Caki2 (cell line): ENCODE measurements around the gene ITGA7. TPM values are rescaled to one million over a fixed set of nuclear protein-coding genes. Genes with fewer than 3 reads are reported as not detected.

ENCODE experiments used
- DNase-seq: peaks from one replicate; pipeline ENCODE4 v3.0.0-alpha.2; 2015; ENCODE audit warnings: low read depth
- in situ Hi-C: cut with HindIII; loops from 2 replicates; pipeline ENCODE4 v1.10.0; 2016; ENCODE audit warnings: low sequenced_read_pairs, low pct_unique_long_range_greater_than_20kb, mixed read lengths
- total RNA-seq: library from RNA; depleted of rRNA; stranded (reverse); fragments of >200 nt; shearing (Covaris generic); gene quantifications from 2 replicates; pipeline ENCODE4 v1.2.3, GENCODE V29; 2014; ENCODE audit warnings: low replicate concordance; rRNA removed

ITGA7 gene
- total RNA-seq, 1 experiment from 2014 or later: 1.3 TPM

GRCh38 chr12:55636853-55637252, 70.9 kb downstream of the ITGA7 start, which contains the start of gene OR10P1:
Gene OR10P1 (plus strand): TSS chr12:55636892. CDS start chr12:55636892, 0 bp downstream.
- in situ Hi-C loops: no loop called here
- no peak for DNase-seq

GRCh38 chr12:55636116-55636655, 71.5 kb downstream of the ITGA7 start:
- DNase-seq: no peak
- in situ Hi-C loops: no loop called here

Other genes with a start within 250 kb of the ITGA7 start
- not detected in 2 replicates for gene OR6C70, start 237.8 kb downstream of the ITGA7 start, total RNA-seq
- not detected in 2 replicates for gene OR6C68, start 215.5 kb downstream of the ITGA7 start, total RNA-seq
- gene OR6C4, start 158.3 kb downstream of the ITGA7 start, total RNA-seq: not detected in 2 replicates
- gene OR2AP1, start 135.4 kb downstream of the ITGA7 start, total RNA-seq: not detected in 2 replicates
- not detected in 2 replicates for gene OR10P1, start 71.0 kb downstream of the ITGA7 start, total RNA-seq
- gene BLOC1S1, start 8.1 kb upstream of the ITGA7 start, total RNA-seq: 184 and 309 TPM in 2 replicates
- gene RDH5, start 12.5 kb upstream of the ITGA7 start, total RNA-seq: 2.0 and 2.9 TPM in 2 replicates
- 1,384 and 1,429 TPM in 2 replicates for gene CD63, start 21.1 kb upstream of the ITGA7 start, total RNA-seq
- gene GDF11, start 35.2 kb upstream of the ITGA7 start, total RNA-seq: 1.1 and 2.8 TPM in 2 replicates
- gene SARNP, start 109.8 kb upstream of the ITGA7 start, total RNA-seq: 201 and 218 TPM in 2 replicates
- 27.5 and 31.2 TPM in 2 replicates for gene ORMDL2, start 110.1 kb upstream of the ITGA7 start, total RNA-seq
- 54.0 and 90.7 TPM in 2 replicates for gene DNAJC14, start 121.7 kb upstream of the ITGA7 start, total RNA-seq
- gene MMP19, start 135.0 kb upstream of the ITGA7 start, total RNA-seq: not detected in 2 replicates
- gene PYM1, start 220.0 kb upstream of the ITGA7 start, total RNA-seq: 36.1 and 62.7 TPM in 2 replicates
- gene DGKA, start 223.3 kb upstream of the ITGA7 start, total RNA-seq: 0.17 and 1.2 TPM in 2 replicates